GM19463 (cell line): ENCODE data around the gene C19orf81.
"Not testable (repeated sequence)": the region's sequence is repeated elsewhere in the genome, so short reads cannot be mapped to it uniquely, and the experiment has no call there.

ENCODE experiments used
- ATAC-seq: cut with Tn5 transposase; IDR thresholded peaks from one replicate; pipeline ENCODE4 v1.9.1; 2021; ENCODE audit warnings: mild to moderate bottlenecking, moderate library complexity; ENCODE audit not compliant: unreplicated experiment

C19orf81 gene

DNA sequence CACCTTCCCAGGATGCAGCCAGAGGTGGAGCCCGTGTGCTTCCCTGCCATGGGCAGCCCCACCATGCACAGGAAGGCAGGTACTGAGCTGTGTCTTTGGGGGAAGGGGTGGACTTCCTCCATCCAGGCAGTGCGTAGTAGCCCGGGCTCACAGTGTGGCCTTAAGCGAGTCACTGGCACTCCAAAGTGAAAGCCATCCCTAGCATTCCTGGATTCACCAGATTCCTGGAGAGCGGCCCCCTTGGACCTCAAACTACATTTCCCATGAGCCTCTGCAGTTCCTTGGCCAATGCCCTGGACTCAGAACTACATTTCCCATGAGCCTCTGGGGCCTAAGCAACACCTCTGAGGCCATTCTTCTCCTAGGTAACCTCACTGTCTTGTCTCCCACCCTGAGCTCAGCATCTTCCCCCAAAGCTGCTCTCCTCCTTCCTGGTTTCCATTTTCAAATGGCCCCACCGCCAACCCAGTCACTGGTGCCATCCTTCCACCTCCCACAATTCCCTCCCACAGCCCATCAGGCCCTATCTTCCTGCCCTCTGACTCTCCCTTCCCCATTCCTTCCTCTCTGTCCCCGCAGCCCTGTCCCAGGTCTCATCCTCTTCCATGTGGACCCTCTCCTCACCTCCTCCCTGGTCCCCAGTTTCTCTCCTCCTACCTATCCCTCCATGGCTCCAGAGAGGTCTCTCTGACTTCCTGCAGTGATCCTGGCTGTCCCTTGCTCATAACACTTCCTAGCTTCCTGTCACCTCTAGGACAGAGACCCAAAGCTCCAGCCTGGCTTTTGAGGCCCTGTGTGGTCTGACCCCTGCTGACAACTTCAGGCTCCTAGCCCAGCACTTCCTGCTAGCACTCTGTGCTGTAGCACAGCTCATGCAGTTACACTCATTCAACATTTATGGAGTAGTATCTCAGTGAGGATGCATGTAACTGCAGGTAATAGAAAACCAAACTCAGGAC lies at the start of gene C19orf81:
C19orf81 (plus strand) TSS at position 13 of the 959 bp plus-strand sequence; CDS start at position 13, 0 bp downstream.
- ATAC-seq, result no peak

DNA sequence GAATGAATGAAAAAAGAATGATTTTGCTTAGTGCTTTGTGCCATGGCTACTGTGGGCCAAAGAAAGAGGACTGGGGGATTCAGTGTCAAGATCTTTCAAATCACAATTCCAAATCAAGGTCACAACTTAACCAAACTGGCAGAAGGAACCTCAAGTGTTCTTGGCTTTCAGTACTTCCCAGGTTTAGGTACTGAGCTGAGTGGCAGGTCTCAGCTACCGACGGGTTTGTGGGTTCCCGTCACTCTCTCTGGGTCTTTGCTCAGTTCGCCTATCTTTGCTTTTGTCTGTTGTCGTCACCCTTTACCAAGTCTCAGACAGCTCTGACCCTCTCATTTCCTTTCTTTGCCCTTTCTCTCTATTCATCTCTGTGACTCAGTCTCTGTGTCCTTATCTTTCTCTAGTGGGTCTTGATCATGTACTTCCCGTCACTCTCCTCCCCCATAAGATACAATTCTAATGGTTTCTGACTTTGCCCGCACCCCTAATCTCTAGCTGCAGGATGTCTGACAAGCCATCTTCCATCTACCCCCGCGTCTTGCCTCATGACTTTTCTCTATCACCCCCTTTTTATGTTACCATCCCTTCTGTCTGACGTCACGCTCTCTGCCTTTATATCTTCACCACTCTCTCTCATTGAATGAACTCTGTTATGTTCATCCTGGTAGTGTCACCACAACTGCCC lies 47.7 kb upstream of the C19orf81 start:
- ATAC-seq, result no peak

DNA sequence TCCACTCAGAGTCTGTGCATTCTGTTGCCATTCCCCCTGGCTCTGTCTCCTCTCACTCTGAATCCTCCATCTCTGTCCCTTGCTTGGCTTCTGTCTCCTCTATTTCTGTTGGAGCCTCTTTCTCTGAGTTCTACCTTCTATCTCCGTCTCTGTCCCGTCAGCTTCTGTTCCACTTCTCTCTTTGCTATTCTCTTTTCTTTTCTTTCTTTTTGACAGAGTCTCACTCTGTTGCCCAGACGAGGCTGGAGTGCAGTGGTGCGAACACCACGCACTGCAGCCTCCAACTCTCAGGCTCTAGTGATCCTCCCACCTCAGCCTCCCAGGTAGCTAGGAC lies 47.2 kb upstream of the C19orf81 start:
- no peak for ATAC-seq

DNA sequence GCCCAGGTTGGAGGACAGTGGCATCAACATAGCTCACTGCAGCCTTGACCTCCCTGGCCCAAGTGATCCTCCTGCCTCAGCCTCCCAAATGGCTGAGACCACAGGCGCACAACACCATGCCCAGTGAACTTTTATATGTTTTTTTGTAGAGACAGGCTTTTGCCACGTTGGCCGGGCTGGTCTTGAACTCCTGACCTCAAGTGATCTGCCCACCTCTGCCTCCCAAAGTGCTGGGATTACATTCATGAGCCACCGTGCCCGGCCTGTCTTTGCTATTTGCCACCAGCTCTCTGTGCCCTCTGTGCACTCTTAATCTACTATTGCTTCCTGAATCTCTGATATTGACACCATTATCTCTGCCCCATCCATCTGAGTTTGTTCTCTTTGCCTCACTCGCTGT lies 46.7 kb upstream of the C19orf81 start:
- no peak for ATAC-seq

- ATAC-seq, result no peak
Observed at GRCh38 chr19:50602935-50603334, 46.3 kb upstream of the C19orf81 start.

DNA sequence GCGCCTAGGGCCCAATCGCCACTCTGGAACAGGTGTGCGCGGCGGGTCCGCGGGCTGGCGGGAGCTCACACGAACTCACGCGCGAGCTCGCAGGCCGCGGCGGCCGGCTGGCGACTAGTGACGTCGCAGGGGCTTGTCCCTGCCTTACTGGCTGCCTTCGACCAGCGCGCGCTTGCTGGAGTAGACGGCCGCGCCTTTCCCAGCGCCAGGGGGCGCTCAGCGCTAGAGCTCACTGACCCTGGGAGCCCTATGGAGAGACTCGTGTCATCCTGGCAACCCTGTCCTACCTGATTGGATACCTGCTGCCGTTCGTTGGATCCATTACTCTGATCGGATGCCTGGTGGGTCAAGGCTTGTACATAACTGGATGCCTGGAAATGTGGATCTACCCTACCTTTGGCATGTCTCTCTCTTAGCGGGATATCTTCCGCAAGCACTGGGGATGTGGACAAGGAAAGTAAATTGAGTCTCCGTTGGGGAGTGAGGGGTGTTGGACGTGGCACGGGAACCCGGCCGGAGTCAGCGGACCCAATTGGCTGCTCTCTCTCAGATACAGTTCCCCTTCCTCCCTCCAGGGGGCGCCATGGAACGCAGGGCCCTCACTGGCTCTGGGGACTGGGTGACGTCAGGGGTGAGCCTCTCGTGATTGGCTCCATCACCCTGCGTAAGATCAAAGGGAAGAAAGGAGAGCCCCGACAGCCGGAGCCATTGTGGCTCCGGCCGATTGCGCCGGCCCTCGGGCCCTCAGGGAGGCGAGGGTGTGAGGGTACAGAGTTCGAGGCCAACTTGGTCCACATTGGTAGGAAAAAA lies 44.8 kb upstream of the C19orf81 start:
- not testable (repeated sequence) for ATAC-seq

DNA sequence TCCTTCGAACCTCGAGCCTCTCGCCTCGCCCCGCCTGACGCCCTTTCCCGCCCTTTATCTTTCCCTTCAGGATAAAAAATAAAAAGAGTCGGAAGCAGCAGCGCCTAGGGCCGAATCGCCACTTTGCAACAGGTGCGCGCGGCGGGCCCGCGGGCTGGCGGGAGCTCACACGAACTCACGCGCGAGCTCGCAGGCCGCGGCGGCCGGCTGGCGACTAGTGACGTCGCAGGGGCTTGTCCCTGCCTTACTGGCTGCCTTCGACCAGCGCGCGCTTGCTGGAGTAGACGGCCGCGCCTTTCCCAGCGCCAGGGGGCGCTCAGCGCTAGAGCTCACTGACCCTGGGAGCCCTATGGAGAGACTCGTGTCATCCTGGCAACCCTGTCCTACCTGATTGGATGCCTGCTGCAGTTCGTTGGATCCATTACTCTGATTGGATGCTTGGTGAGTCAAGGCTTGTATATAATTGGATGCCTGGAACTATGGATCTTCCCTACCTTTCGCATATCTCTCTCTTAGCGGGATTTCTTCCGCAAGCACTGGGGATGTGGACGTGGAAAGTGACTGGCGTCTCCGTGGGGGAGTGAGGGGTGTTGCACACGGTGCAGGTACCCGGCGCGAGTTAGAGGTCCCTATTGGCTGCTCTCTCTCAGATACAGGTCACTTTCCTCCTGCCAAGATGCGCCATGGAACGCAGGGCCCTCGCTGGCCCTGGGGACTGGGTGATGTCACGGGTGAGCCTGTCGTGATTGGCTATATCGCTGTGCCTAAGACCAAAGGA lies 43.0 kb upstream of the C19orf81 start:
- ATAC-seq, result not testable (repeated sequence)

DNA sequence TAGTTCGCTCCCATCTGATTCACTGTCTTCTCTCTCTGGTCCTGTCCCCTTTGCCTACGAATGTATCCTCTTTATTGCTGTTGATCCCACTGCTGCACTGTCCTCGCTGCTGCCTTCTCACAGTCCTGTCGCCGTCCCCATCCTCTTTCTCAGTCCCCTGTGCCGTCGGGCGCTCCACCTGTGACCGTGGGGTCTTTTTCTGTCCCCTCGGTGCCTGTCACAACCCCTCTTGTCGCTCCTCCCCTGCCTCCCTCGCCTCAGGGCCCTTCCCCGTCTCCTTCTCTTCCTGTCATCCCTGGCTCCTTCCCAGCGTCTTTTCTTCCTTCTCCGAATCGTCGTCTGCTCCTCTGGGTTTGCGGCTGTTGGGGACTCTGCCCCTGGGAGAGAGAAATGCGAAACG lies 41.9 kb upstream of the C19orf81 start:
- ATAC-seq, result no peak

- ATAC-seq, result no peak
Observed at GRCh38 chr19:50607874-50608785, 41.1 kb upstream of the C19orf81 start.

DNA sequence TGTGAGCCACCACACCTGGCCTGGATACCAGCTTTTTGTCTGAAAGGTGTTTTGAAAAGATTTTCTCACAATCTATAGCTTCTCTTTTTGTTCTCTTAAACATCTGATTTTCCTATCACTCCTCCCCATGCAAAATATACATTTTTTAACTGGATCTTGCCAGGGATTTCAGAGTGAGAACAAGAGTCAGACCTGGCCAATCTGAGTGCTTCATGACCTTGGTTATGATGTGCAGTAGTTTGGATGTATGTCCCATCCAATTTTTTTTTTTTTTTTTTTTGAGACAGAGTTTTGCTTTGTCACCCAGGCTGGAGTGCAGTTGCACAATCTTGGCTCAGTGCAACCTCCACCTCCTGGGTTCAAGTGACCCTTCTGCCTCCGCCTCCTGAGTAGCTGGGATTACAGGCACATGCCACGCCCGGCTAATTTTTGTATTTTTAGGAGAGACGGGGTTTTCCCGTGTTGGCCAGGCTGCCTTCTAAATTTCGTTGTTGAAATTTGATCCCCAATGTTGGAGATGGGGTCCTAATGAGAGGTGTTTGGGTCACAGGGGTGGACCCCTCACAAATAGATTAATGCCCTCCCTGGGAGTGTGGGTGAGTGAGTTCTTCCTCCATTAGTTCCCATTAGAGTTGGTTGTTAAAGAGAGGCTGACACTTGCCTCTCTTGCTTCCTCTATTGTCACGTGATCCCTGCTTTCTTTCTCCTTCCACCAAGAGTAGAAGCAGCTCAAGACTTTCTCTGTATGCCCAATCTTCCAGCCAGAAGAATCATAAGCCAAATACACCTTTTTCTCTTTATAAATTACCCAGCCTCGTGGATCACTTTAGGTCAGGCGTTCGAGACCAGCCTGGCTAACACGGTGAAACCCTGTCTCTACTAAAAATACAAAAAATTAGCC lies 36.5 kb upstream of the C19orf81 start:
- not testable (repeated sequence) for ATAC-seq

DNA sequence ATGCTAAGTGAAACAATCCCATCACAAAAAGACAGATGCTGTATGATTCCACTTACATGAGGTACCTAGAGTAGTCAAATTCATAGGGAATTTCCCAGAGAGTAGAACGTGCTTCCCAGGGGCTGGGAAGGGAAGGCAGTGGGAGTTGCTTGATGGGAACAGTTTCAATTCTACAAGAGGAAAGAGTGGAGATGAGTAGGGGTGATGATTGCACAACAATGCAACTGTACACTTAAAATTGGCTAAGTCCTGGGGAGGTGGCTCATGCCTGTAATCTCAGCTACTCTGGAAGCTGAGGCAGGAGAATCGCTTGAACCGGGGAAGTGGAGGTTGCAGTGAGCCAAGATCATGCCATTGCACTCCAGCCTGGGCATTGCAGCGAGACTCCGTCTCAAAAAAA lies 30.9 kb upstream of the C19orf81 start:
- ATAC-seq, result not testable (repeated sequence)

DNA sequence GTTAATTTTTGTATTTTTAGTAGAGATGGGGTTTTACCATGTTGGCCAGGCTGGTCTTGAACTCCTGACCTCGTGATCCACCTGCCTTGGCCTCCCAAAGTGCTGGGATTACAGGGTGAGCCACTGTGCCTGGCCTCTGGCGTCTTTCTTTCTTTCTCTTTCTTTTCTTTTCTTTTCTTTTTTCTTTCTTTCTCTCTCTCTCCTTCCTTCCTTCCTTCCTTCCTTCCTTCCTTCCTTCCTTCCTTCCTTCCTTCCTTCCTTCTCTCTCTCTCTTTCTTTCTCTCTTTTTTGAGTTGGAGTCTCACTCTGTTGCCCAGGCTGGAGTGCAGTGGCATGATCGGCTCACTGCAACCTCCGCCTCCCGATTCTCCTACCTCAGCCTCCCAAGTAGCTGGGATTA lies 30.1 kb upstream of the C19orf81 start:
- not testable (repeated sequence) for ATAC-seq

GRCh38 chr19:50620394-50620906 lies 28.8 kb upstream of the C19orf81 start:
- ATAC-seq, result not testable (repeated sequence)

GRCh38 chr19:50624949-50625600 lies 24.2 kb upstream of the C19orf81 start:
- ATAC-seq, result no peak

GRCh38 chr19:50626011-50626410 lies 23.2 kb upstream of the C19orf81 start:
- no peak for ATAC-seq

DNA sequence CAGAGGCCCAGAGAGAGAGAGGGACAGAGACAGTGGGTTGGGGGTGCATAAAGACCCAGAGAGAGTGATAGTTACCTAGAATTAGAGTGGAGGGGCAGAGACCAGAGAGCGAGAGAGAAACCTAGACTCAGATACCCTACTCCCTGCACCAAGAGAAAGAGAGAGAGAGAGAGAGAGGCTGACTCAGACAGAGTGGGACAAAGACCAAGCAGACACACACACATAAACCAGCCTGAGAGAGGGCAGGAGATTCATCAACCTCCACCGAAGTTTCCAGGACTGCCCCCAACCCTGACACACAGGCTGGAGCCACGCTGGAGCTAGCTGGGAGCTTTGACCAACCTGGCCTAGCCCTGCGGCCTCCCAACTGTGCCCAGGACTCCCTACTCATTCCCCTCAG lies 22.4 kb upstream of the C19orf81 start:
- no peak for ATAC-seq

DNA sequence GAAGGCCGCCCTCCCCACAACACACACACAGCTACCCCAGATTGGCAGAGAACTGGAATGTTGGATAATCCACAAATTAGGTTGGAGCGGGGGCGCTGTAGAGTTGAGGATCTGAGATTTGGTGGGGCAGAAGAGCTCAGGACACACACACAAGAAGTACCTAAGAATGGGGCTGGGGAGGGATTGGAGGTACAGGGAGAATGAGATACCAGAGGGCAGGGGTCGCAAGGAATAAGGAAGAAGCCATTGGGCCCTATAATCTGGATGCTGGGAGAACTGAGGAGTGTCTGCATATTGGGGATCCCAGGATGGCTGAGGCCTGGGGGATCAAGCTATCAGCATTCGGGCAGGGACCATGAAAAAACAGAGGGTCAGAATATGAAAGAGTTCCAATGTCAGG lies 21.1 kb upstream of the C19orf81 start:
- no peak for ATAC-seq

- no peak for ATAC-seq
Observed at GRCh38 chr19:50628551-50628950, 20.7 kb upstream of the C19orf81 start.
